Thyroid gland (tissue), 4 donors: ENCODE data around the gene FAM118A.

Source experiments
- CTCF ChIP-seq, 6 experiments: fragments of 200-600 bp in 3 of 6; fragments of 450-650 bp in 3 of 6; sonication (generic) in 3 of 6; IDR thresholded peaks; one replicate each; pipeline ENCODE4 v1.5.1; 2016 to 2019; ENCODE audit warnings: antibody characterized with exemption in 6 of 6, mild to moderate bottlenecking in 2 of 6, inconsistent platforms in 1 of 6, moderate library complexity in 1 of 6
- POLR2A ChIP-seq, 2 donors: fragments of 450-650 bp; IDR thresholded peaks; one replicate each; pipeline ENCODE4 v1.6.1; 2017; ENCODE audit warnings: antibody characterized with exemption in 2 of 2, mild to moderate bottlenecking in 2 of 2, moderate library complexity in 1 of 2

DNA sequence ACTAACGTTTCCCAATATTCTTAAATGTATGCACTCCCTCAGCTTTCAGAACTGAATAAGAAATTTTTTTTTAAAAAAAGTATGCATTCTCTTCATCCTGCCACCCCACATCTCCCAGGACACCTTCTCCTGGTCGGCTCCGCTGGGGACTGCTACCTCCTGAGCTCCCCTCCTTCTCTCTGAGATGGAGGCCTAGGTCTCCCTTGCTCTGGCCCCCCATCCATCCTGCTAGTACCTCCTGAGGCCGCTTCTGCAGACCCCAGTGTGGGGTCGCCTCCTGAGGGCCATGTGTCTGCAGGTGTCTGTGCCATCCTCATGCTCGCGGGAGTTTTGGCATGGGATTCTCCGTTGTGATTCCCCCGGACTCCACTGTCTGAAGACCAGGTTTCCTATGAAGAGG lies 27.8 kb downstream of the FAM118A start:
- TF ChIP-seq CTCF (IDR thresholded peaks at IDR 0.05) (no peak), POLR2A (IDR thresholded peaks at IDR 0.05) (no peak)
